ENCODE data around the gene SIPA1L3.

GRCh38 chr19:38100589-38100988, 193.6 kb downstream of the SIPA1L3 start:
- TF ChIP-seq ZNF552 (CRISPR knock-in tag; IDR thresholded peaks at IDR 0.05; ENCODE audit: borderline replicate concordance) (no peak), MIER2 (CRISPR knock-in tag; IDR thresholded peaks at IDR 0.05) (no peak), ZNF510 (CRISPR knock-in tag; IDR thresholded peaks at IDR 0.05; ENCODE audit: low read depth) (no peak), FOXA1 (IDR thresholded peaks at IDR 0.05) (no peak), FOXA1 (CRISPR knock-in tag; IDR thresholded peaks at IDR 0.05) (no peak), MBNL3 (CRISPR knock-in tag; conservative IDR thresholded peaks at IDR 0.05) (no peak)
